Measurements from ENCODE around the gene TMEM208. TPM values are rescaled to one million over a fixed set of nuclear protein-coding genes. Genes with fewer than 3 reads are reported as not detected.

The TMEM208 gene
- total RNA-seq: 10 to 100 TPM in 6 of 10 donors, 1 to 10 TPM in 4; 7.6 to 22.1 (median 11.7) TPM
- 10 to 100 TPM; 74.7 to 92.0 TPM for polyA plus RNA-seq
- long read RNA-seq, donor 1, transcript TMEM208-201 (6 exons, 793 nt): major isoform, 7 of 9 reads
- long read RNA-seq, donor 1, partial matches to known transcripts: 1 of 9 reads
- long read RNA-seq, donor 1, other reads (novel, unspliced or antisense): 0 of 9 reads
- long read RNA-seq, donor 2, partial matches to known transcripts: 0 of 3 reads
- long read RNA-seq, donor 2, other reads (novel, unspliced or antisense): 0 of 3 reads
- long read RNA-seq, donor 3, partial matches to known transcripts: 0 of 4 reads
- long read RNA-seq, donor 3, other reads (novel, unspliced or antisense): 1 of 4 reads

DNA sequence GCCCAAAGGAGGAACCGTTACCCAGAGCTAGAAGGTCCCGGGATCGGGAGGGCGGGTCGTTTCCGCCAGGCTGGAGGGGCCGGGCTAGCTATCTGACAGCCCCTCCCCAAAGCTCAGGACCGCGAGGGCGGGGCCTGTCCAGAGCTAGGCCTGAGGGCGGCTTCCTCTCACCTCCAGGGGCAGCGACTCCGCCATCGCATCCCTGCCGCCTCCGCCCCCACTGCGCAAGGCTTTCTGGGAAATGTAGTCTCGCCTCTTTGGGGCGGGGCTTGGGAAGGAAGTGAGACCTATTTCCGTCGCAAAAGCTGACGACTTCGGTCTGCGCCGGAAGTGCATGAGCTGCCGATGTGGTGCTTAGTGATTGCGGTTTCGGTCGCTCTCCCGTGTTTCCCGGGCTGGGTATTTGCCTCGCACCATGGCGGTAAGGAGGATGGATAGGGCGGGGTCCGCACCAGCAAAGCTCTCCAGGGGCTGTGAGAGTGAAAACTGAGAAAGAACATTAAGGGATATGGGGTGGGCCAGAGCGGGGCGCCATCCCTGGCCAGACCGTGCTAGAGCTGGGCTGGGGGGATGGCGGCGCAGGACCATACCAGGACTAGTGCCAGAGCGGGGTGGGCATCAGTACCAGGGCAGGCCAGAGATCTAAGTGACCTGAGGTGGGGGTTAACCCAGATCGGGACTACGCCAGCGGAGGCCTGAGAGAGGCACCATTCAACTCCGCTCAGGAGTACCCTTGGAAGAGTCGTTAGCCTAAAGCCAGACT is at the start of gene TMEM208:
TMEM208 (plus strand) TSS at position 327 of the 763 bp plus-strand sequence; CDS start at position 416, 89 bp downstream.
- intact Hi-C loops (cut with DNase I): loop anchor here in 3 of 10 donors (2.0 to 5.0 kb wide), 3 partner anchors 20 to 36 kb away; partner anchors contain the start of genes EXOC3L1 (in 3 of the 3), E2F4 (in 2 of the 3) and FHOD1 (in 1 of the 3)
- H3K4me3 ChIP-seq: peak within 1 kb of the TSS; percentile 70 to 99 (median 92)
- H3K27me3 ChIP-seq: no peaks in the 10 kb centered on the region
- peaks cover 0 to 43% (median 35%) of the 10 kb centered on the region in 9 donors for H3K36me3 ChIP-seq
- H3K4me1 ChIP-seq: peaks cover 5 to 39% (median 29%) of the 10 kb centered on the region in 9 donors
- H3K27ac ChIP-seq: peak within 1 kb of the TSS; percentile 59 to 93 (median 88)
- TF ChIP-seq, protein P1, sequence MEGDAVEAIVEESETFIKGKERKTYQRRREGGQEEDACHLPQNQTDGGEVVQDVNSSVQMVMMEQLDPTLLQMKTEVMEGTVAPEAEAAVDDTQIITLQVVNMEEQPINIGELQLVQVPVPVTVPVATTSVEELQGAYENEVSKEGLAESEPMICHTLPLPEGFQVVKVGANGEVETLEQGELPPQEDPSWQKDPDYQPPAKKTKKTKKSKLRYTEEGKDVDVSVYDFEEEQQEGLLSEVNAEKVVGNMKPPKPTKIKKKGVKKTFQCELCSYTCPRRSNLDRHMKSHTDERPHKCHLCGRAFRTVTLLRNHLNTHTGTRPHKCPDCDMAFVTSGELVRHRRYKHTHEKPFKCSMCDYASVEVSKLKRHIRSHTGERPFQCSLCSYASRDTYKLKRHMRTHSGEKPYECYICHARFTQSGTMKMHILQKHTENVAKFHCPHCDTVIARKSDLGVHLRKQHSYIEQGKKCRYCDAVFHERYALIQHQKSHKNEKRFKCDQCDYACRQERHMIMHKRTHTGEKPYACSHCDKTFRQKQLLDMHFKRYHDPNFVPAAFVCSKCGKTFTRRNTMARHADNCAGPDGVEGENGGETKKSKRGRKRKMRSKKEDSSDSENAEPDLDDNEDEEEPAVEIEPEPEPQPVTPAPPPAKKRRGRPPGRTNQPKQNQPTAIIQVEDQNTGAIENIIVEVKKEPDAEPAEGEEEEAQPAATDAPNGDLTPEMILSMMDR (IDR thresholded peaks at IDR 0.05): peak in 4 of 9 donors; percentile 20 to 42 (median 31)
- peak; percentile 94 to 98 (median 97) for ATAC-seq
- no peaks in the 10 kb centered on the region for H3K9me3 ChIP-seq
- peak; percentile 97 to 98 for DNase-seq
- 0% methylated on average over 46 of the region's 46 CpGs for WGBS, 2 donors

DNA sequence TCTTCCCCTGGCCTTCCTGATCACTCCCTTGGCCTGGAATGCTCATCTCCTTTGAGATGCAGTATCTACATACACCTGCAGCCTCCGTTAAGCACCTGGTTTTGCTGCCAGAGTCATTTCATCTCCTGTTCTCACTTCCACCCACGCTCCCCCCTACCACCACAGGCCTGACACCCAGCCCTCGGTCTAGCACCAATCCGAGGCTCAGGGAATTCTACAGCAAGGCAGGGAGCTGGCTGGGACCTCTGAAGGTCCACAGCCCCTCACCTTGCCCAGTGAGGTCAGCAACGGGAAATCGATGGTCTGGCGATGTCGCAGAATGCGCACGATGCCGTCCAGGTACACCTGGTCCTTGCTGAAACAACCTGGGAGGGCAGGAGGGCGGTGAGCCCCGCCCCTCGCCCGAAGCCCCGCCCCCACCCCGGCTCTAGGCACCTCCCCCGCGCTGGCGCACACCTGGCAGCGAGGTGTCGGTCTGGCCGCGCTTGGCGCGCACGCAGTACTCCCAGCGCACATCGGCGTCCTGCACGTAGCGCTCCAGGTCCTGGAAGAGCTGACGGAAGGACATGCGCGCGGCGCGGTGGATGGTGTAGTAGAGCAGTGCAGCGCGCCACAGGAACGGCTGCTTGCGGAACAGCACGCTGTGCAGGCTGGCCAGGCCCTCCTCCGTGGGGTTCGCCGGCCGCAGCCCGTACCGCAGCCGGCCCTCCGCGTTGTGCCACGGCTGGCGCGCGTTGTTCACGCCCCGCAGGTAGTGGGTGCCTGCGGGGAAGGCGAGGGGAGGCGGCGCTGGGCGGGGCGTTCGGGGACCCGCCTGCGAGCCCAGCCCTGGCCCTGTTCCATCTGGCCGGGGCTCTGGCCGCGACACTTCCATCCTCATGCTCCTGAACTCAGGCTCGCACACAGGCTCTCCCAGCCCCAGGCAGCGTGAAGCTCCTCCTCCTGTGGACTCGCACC is 48.9 kb upstream of the TMEM208 start:
- peaks cover 5 to 61% (median 43%) of the 10 kb centered on the region in 9 donors for H3K4me1 ChIP-seq
- intact Hi-C loops (cut with DNase I): no loop called here

DNA sequence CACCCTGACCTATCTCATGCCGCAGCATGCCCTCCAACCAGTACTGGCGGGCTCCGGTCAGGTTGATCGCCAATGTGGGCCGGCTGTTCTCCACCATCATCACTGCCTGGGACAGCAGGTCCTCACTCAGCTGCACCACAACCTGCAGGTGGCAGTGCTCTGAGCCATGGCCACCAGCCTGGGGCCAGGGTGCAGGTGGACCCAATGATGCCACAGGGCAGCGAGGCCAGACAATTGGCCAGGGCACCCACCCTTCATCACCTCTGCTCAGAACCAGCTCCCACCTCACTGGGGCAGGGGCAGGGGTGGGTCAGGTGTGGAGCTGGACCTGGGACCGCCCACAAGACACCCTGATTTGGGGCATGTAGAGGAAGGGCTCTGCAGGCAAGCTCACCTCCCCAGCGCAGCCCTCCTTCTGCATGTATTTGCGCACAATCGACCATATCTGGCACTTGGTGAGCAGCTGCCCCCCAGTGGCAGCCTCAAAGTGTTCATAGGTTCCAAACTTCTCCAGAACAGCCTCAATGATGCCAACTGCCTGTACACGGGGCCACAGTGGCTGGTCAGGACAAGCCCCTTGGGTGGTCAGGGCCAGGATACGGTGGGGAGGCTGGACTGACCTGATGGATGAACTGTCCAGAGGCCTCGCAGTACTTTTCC is 47.4 kb upstream of the TMEM208 start:
- Histone ChIP-seq H3K4me1 (peaks cover 4 to 54% (median 40%) of the 10 kb centered on the region in 9 donors), H3K27ac (no peak overlapping the region), H3K4me3 (no peak overlapping the region), H3K9me3 (no peaks in the 10 kb centered on the region), H3K27me3 (peaks cover 0 to 8% (median 0%) of the 10 kb centered on the region in 7 donors), H3K36me3 (peaks cover 0 to 20% (median 0%) of the 10 kb centered on the region in 9 donors)
- 91 to 95% methylated on average over 13 of the region's 13 CpGs for WGBS, 2 donors
- intact Hi-C loops (cut with DNase I): loop anchor here in 7 of 10 donors (5.0 to 10.0 kb wide), 3 partner anchors 68 to 225 kb away; partner anchors contain the start of genes FHOD1 (in 1 of the 7) and SLC9A5 (in 1 of the 7)
- DNase-seq: no peak
- ATAC-seq: no peak
- TF ChIP-seq, protein P1 (IDR thresholded peaks at IDR 0.05): peak in 1 of 9 donors; percentile 4

More for the DNA sequence above, 48.9 kb upstream of the TMEM208 start:
- Histone ChIP-seq H3K4me3 (peak overlapping the region in 9 of 10 donors; percentile 19 to 63 (median 52)), H3K36me3 (peaks cover 0 to 20% (median 0%) of the 10 kb centered on the region in 9 donors), H3K27ac (peak overlapping the region in 8 of 10 donors; percentile 15 to 64 (median 56)), H3K27me3 (peaks cover 0 to 18% (median 0%) of the 10 kb centered on the region in 7 donors), H3K9me3 (no peaks in the 10 kb centered on the region)
- 6% methylated on average over 66 to 73 of the region's 73 CpGs for WGBS, 2 donors
- DNase-seq (peak in 1 of 2 donors; percentile 71), ATAC-seq (peak; percentile 10 to 43 (median 29))
- TF ChIP-seq, protein P1 (IDR thresholded peaks at IDR 0.05): peak in 3 of 9 donors; percentile 8 to 23 (median 17)
